Hepatocyte (in vitro differentiated cells): ENCODE data around the gene ZNF445.

ENCODE experiments used
- EZH2phosphoT487 ChIP-seq: fragments of 200-600 bp; sonication (generic); IDR thresholded peaks from one replicate; pipeline ENCODE4 v1.6.1; 2018; ENCODE audit warnings: antibody characterized with exemption, mild to moderate bottlenecking, low read depth, moderate library complexity; ENCODE audit not compliant: unreplicated experiment, severe bottlenecking
- TF ChIP-seq, protein P1 (sequence below): fragments of 200-600 bp; sonication (generic); IDR thresholded peaks from 2 replicates; pipeline ENCODE4 v1.5.1; 2016; ENCODE audit warnings: antibody characterized with exemption, mild to moderate bottlenecking; ENCODE audit not compliant: poor library complexity

DNA sequence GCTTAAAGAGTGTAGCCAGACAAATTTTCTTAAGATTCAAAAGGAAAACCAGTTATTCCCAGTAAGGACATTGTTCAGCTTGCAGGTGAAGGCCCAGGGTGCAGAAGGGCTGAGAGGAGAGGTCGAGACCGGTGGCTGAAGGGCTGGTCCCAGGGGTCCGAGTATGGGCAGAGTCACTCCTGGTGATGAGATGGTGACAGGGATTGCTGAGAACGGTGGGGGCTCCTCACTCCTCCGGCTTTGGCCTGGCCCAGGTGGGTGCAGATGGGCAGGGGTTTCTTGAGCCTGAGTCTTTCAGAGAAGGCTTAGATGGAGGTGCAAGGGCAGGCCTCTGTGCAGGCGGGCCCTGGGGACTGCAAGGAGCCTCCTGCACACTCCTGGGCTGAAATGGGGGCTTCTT lies 56.2 kb downstream of the ZNF445 start:
- TF ChIP-seq, protein P1, sequence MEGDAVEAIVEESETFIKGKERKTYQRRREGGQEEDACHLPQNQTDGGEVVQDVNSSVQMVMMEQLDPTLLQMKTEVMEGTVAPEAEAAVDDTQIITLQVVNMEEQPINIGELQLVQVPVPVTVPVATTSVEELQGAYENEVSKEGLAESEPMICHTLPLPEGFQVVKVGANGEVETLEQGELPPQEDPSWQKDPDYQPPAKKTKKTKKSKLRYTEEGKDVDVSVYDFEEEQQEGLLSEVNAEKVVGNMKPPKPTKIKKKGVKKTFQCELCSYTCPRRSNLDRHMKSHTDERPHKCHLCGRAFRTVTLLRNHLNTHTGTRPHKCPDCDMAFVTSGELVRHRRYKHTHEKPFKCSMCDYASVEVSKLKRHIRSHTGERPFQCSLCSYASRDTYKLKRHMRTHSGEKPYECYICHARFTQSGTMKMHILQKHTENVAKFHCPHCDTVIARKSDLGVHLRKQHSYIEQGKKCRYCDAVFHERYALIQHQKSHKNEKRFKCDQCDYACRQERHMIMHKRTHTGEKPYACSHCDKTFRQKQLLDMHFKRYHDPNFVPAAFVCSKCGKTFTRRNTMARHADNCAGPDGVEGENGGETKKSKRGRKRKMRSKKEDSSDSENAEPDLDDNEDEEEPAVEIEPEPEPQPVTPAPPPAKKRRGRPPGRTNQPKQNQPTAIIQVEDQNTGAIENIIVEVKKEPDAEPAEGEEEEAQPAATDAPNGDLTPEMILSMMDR: no peak
- TF ChIP-seq EZH2phosphoT487: no peak
